Skin epidermis (tissue), 12 donors: ENCODE measurements around the gene SMAD5.

Source experiments
- H3K27ac ChIP-seq, 21 experiments: fragments of 200-600 bp; sonication (generic) in 11 of 21; one replicate each; pipeline ENCODE4 v1.5.0; 2020; ENCODE audit warnings: mild to moderate bottlenecking in 3 of 21, inconsistent platforms in 2 of 21, moderate library complexity in 2 of 21
- H3K4me3 ChIP-seq, 7 experiments: fragments of 200-600 bp; sonication (generic) in 2 of 7; one replicate each; pipeline ENCODE4 v1.5.0; 2020; ENCODE audit warnings: inconsistent platforms in 2 of 7, mild to moderate bottlenecking in 2 of 7, moderate library complexity in 1 of 7

Gene SMAD5

GRCh38 chr5:136192015-136192525, 59.4 kb downstream of the SMAD5 start:
- H3K4me3 ChIP-seq: peak overlapping the region; percentile 6 to 35 (median 16)
- H3K27ac ChIP-seq: no peak overlapping the region

- Histone ChIP-seq H3K4me3 (peak within 1 kb of the TSS; percentile 6 to 35 (median 16)), H3K27ac (no peak within 1 kb of the TSS)
Measured at GRCh38 chr5:136192526-136193321, 60.1 kb downstream of the SMAD5 start, which contains the start of gene SMIM32. Gene SMIM32, minus strand, starts transcription at chr5:136193162. Its CDS starts 638 bp downstream, at chr5:136192524.

- Histone ChIP-seq H3K4me3 (peak overlapping the region in 4 of 7 experiments; percentile 6 to 35 (median 24)), H3K27ac (no peak overlapping the region)
Measured at GRCh38 chr5:136193322-136193935, 60.8 kb downstream of the SMAD5 start.

- H3K27ac ChIP-seq: no peak overlapping the region
Measured at GRCh38 chr5:136194576-136194975, 61.9 kb downstream of the SMAD5 start.

GRCh38 chr5:136195971-136196820, 63.6 kb downstream of the SMAD5 start:
- H3K27ac ChIP-seq: no peak overlapping the region
- no peak overlapping the region for H3K4me3 ChIP-seq

More at GRCh38 chr5:136194576-136194975, 61.9 kb downstream of the SMAD5 start:
- no peak overlapping the region for H3K4me3 ChIP-seq

GRCh38 chr5:136197462-136198142, 65.0 kb downstream of the SMAD5 start:
- no peak overlapping the region for H3K4me3 ChIP-seq
- no peak overlapping the region for H3K27ac ChIP-seq

GRCh38 chr5:136198453-136198852, 65.8 kb downstream of the SMAD5 start:
- Histone ChIP-seq H3K4me3 (no peak overlapping the region), H3K27ac (no peak overlapping the region)

GRCh38 chr5:136199408-136199807, 66.8 kb downstream of the SMAD5 start:
- Histone ChIP-seq H3K27ac (no peak overlapping the region), H3K4me3 (no peak overlapping the region)

- Histone ChIP-seq H3K27ac (no peak overlapping the region), H3K4me3 (no peak overlapping the region)
Measured at GRCh38 chr5:136200130-136200529, 67.5 kb downstream of the SMAD5 start.

- Histone ChIP-seq H3K27ac (no peak overlapping the region), H3K4me3 (no peak overlapping the region)
Measured at GRCh38 chr5:136200761-136201160, 68.1 kb downstream of the SMAD5 start.

GRCh38 chr5:136201870-136202269, 69.2 kb downstream of the SMAD5 start:
- Histone ChIP-seq H3K4me3 (no peak overlapping the region), H3K27ac (no peak overlapping the region)

GRCh38 chr5:136202469-136203205, 70.0 kb downstream of the SMAD5 start:
- no peak overlapping the region for H3K27ac ChIP-seq
- H3K4me3 ChIP-seq: no peak overlapping the region

- Histone ChIP-seq H3K27ac (no peak overlapping the region), H3K4me3 (no peak overlapping the region)
Measured at GRCh38 chr5:136203303-136203922, 70.8 kb downstream of the SMAD5 start.

GRCh38 chr5:136205061-136205702, 72.5 kb downstream of the SMAD5 start:
- Histone ChIP-seq H3K27ac (no peak overlapping the region), H3K4me3 (no peak overlapping the region)

GRCh38 chr5:136205941-136206340, 73.3 kb downstream of the SMAD5 start:
- no peak overlapping the region for H3K4me3 ChIP-seq
- H3K27ac ChIP-seq: no peak overlapping the region

- Histone ChIP-seq H3K27ac (no peak overlapping the region), H3K4me3 (no peak overlapping the region)
Measured at GRCh38 chr5:136206361-136206760, 73.7 kb downstream of the SMAD5 start.

GRCh38 chr5:136207631-136208030, 75.0 kb downstream of the SMAD5 start:
- Histone ChIP-seq H3K27ac (no peak overlapping the region), H3K4me3 (no peak overlapping the region)

GRCh38 chr5:136208916-136209315, 76.3 kb downstream of the SMAD5 start:
- H3K27ac ChIP-seq: no peak overlapping the region
- no peak overlapping the region for H3K4me3 ChIP-seq
